ENCODE measurements around the gene RAB21. TPM values are rescaled to one million over a fixed set of nuclear protein-coding genes. Genes with fewer than 3 reads are reported as not detected.
"Not testable (repeated sequence)": the region's sequence is repeated elsewhere in the genome, so short reads cannot be mapped to it uniquely, and the experiment has no call there.

The RAB21 gene
- total and polyA plus RNA-seq, 8 donors = 45.8 to 77.7 (median 57.7) TPM

DNA sequence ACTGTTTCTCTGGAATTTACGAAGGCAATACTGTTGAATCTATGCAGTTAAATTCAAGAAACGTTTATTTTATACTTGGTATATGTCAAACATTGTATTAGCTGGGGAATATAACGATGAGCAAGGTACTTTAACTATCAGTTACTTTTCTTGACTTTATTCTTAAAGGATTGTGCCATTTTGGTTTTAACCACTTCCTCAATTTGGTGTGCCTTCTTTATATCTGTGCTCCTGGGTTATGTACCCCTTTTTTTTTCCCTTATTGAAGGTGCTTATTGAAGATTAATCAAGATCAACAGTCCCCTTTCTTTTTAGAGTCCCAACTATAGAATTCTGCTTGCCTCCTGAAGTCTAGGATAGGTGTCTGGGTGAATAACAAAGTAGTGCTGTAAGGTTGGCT, 5.8 kb downstream of the RAB21 start:
- no peak for DNase-seq
- intact Hi-C loops (cut with DNase I) = no loop called here
- no peak overlapping the region for H3K4me3 ChIP-seq
- peaks cover 5 to 50% of the 10 kb centered on the region in 2 donors for H3K4me1 ChIP-seq
- H3K36me3 ChIP-seq = peaks cover 0 to 47% of the 10 kb centered on the region in 2 donors
- TF ChIP-seq, protein P1, sequence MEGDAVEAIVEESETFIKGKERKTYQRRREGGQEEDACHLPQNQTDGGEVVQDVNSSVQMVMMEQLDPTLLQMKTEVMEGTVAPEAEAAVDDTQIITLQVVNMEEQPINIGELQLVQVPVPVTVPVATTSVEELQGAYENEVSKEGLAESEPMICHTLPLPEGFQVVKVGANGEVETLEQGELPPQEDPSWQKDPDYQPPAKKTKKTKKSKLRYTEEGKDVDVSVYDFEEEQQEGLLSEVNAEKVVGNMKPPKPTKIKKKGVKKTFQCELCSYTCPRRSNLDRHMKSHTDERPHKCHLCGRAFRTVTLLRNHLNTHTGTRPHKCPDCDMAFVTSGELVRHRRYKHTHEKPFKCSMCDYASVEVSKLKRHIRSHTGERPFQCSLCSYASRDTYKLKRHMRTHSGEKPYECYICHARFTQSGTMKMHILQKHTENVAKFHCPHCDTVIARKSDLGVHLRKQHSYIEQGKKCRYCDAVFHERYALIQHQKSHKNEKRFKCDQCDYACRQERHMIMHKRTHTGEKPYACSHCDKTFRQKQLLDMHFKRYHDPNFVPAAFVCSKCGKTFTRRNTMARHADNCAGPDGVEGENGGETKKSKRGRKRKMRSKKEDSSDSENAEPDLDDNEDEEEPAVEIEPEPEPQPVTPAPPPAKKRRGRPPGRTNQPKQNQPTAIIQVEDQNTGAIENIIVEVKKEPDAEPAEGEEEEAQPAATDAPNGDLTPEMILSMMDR (IDR thresholded peaks at IDR 0.05) = no peak
- ATAC-seq = no peak
- peaks cover 0 to 41% of the 10 kb centered on the region in 2 donors for H3K9me3 ChIP-seq
- H3K27ac ChIP-seq = no peak overlapping the region
- H3K27me3 ChIP-seq = no peaks in the 10 kb centered on the region

DNA sequence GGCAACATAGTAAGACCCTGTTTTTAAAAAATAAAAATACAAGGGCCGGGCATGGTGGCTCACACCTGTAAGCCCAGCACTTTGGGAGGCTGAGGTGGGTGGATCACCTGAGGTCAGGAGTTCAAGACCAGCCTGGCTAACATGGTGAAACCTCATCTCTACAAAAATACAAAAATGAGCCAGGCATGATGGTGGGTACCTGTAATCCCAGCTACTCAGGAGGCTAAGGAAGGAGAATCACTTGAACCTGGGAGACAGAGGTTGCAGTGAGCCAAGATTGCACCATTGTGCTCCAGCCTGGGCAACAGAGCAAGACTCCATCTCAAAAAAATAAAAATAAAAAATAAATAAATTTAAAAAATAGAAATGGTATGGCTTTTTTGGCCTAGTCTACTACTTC, 6.7 kb downstream of the RAB21 start:
- DNase-seq; intact Hi-C loops (cut with DNase I); H3K27me3 ChIP-seq; H3K27ac ChIP-seq; H3K4me3 ChIP-seq; ATAC-seq: not testable (repeated sequence)
- Histone ChIP-seq H3K4me1 (peaks cover 5 to 44% of the 10 kb centered on the region in 2 donors), H3K36me3 (peaks cover 0 to 47% of the 10 kb centered on the region in 2 donors), H3K9me3 (peaks cover 0 to 41% of the 10 kb centered on the region in 2 donors)

DNA sequence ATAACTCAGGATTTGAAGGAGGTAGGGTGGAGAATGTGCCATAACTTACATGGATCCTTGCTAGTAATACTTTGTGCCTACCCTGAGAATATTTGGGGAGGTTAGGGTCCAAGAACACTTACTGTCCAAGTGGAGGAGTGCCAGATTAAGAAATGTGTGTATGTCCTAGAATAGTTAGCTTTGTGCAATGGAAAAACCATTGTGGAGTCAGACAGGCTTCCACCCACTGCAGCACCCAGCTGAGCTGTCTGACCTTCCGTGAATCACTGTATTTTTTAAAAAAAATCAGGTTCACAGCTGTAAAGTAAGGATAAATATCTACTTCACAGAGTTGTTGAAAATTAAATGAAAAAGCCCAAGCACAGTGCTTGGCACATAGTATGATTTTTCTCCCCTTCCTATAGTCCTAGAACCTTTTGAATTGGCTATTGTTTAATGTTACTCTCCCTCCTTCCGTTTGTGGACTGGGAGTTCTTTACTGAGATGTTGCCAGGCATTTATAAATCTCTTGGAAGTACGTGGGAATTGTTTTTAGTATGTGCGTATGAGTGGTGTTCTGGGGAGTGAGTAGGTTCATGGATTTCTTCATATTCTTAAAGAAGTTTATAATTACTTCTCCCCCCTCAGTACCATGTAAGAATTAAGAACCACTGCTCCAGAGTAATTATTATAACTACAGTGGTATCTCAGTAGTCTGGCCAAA, 9.2 kb downstream of the RAB21 start:
- peaks cover 0 to 32% of the 10 kb centered on the region in 2 donors for H3K9me3 ChIP-seq
- H3K36me3 ChIP-seq = peaks cover 0 to 28% of the 10 kb centered on the region in 2 donors
- TF ChIP-seq, protein P1 (IDR thresholded peaks at IDR 0.05) = no peak
- H3K27me3 ChIP-seq = no peaks in the 10 kb centered on the region
- DNase-seq (no peak), ATAC-seq (peak; percentile 31)
- no peak overlapping the region for H3K4me3 ChIP-seq
- H3K4me1 ChIP-seq = peaks cover 0 to 19% of the 10 kb centered on the region in 2 donors
- no peak overlapping the region for H3K27ac ChIP-seq
- intact Hi-C loops (cut with DNase I) = no loop called here

DNA sequence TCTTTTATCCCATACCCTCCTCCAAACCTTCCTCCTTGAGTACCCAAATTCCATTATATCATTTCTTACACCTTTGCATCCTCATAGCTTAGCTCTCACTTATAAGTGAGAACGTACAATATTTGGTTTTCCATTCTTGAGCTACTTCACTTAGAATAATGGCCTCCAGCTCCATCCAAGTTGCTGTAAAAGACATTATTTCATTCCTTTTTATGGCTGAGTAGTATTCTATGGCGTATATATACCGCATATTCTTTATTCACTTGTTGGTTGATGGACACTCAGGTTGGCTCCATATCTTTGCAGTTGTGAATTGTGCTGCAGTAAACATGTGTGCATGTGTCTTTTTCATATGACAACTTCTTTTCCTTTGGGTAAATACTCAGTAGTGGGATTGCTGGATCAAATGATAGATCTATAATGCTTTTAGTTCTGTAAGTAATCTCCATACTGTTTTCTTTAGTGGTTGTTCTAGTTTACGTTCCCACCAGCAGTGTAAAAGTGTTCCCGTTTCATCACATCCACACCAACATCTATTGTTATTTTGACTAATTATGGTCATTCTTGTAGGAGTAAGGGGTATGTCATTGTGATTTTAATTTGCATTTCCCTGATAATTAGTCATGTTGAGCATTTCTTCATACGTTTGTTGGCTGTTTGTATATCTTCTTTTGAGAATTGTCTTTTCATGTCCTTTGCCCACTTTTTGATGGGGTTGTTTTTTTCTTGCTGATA, 10.1 kb downstream of the RAB21 start:
- intact Hi-C loops (cut with DNase I) = no loop called here

DNA sequence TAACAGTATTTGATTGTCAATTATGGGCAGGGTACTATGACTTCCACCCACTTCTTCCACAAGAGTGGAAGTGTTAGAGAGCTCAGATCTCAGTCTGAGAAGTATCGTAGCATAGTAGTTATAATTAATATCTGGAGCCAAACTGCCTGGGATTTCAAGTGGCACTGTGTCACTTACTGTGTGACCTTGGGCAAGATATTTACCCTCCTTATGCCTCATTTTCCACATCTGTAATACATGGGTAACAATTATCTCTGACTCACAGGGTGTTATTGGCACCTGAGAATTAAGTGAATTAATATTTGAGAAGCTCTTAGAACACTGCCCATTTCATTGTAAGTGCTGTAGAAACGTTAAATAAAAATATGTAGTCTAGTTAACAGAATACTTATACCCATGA, 11.5 kb downstream of the RAB21 start:
- H3K27me3 ChIP-seq = no peaks in the 10 kb centered on the region
- peaks cover 0 to 25% of the 10 kb centered on the region in 2 donors for H3K4me1 ChIP-seq
- ATAC-seq (no peak), DNase-seq (no peak)
- H3K36me3 ChIP-seq = peaks cover 0 to 19% of the 10 kb centered on the region in 2 donors
- TF ChIP-seq, protein P1 (IDR thresholded peaks at IDR 0.05) = no peak
- H3K27ac ChIP-seq = no peak overlapping the region
- H3K9me3 ChIP-seq = peaks cover 0 to 9% of the 10 kb centered on the region in 2 donors
- H3K4me3 ChIP-seq = no peak overlapping the region
- intact Hi-C loops (cut with DNase I) = no loop called here

More for the DNA sequence above, 10.1 kb downstream of the RAB21 start:
- DNase-seq (no peak), ATAC-seq (no peak)
- Histone ChIP-seq H3K27me3 (no peaks in the 10 kb centered on the region), H3K4me1 (peaks cover 0 to 20% of the 10 kb centered on the region in 2 donors), H3K36me3 (peaks cover 0 to 19% of the 10 kb centered on the region in 2 donors), H3K9me3 (peaks cover 0 to 23% of the 10 kb centered on the region in 2 donors), H3K27ac (no peak overlapping the region), H3K4me3 (no peak overlapping the region)
- TF ChIP-seq, protein P1 (IDR thresholded peaks at IDR 0.05) = no peak

Data from left lung (tissue), 10 donors.